ENCODE data around the gene TULP4.
A peak's percentile ranks its signal among the peaks of the same experiment; 100 is the strongest.

The TULP4 gene

GRCh38 chr6:158506601-158507000, 194.3 kb downstream of the TULP4 start:
- no peak for DNase-seq (ENCODE audit: low read depth, low spot score)
- Histone ChIP-seq H3K4me3 (ENCODE audit: low read length) (no peak overlapping the region), H3K27ac (ENCODE audit: low read length) (no peak overlapping the region), H3K36me3 (ENCODE audit: control insufficient read depth, insufficient read depth, low read length) (peaks cover 6% of the 10 kb centered on the region; the same call in 1 of the 2 replicates), H3K9me3 (ENCODE audit: control insufficient read depth, insufficient read depth, low read length) (no peaks in the 10 kb centered on the region), H3K4me1 (ENCODE audit: control insufficient read depth, insufficient read depth, low read length) (no peaks in the 10 kb centered on the region), H3K27me3 (ENCODE audit: control insufficient read depth, insufficient read depth, low read length) (no peaks in the 10 kb centered on the region)
- no CpG with 5 or more reads among the region's 10 CpGs for WGBS (ENCODE audit: insufficient coverage, insufficient read length)

GRCh38 chr6:158507174-158507573, 194.9 kb downstream of the TULP4 start:
- no peak overlapping the region for H3K27ac ChIP-seq (ENCODE audit: low read length)
- H3K27me3 ChIP-seq (ENCODE audit: control insufficient read depth, insufficient read depth, low read length) = no peaks in the 10 kb centered on the region
- H3K4me3 ChIP-seq (ENCODE audit: low read length) = no peak overlapping the region
- no peak for DNase-seq (ENCODE audit: low read depth, low spot score)
- peaks cover 3% of the 10 kb centered on the region; the same call in 1 of the 2 replicates for H3K36me3 ChIP-seq (ENCODE audit: control insufficient read depth, insufficient read depth, low read length)
- H3K4me1 ChIP-seq (ENCODE audit: control insufficient read depth, insufficient read depth, low read length) = no peaks in the 10 kb centered on the region
- no peaks in the 10 kb centered on the region for H3K9me3 ChIP-seq (ENCODE audit: control insufficient read depth, insufficient read depth, low read length)
- no CpG with 5 or more reads among the region's 7 CpGs for WGBS (ENCODE audit: insufficient coverage, insufficient read length)

- H3K27ac ChIP-seq (ENCODE audit: low read length) = no peak overlapping the region
- H3K27me3 ChIP-seq (ENCODE audit: control insufficient read depth, insufficient read depth, low read length) = no peaks in the 10 kb centered on the region
- DNase-seq (ENCODE audit: low read depth, low spot score) = no peak
- no CpG with 5 or more reads among the region's 5 CpGs for WGBS (ENCODE audit: insufficient coverage, insufficient read length)
- H3K4me3 ChIP-seq (ENCODE audit: low read length) = no peak overlapping the region
- H3K36me3 ChIP-seq (ENCODE audit: control insufficient read depth, insufficient read depth, low read length) = no peaks in the 10 kb centered on the region
- no peaks in the 10 kb centered on the region for H3K4me1 ChIP-seq (ENCODE audit: control insufficient read depth, insufficient read depth, low read length)
- H3K9me3 ChIP-seq (ENCODE audit: control insufficient read depth, insufficient read depth, low read length) = no peaks in the 10 kb centered on the region
Observed at GRCh38 chr6:158508450-158508849, 196.2 kb downstream of the TULP4 start.

GRCh38 chr6:158509465-158509864, 197.2 kb downstream of the TULP4 start:
- H3K4me1 ChIP-seq (ENCODE audit: control insufficient read depth, insufficient read depth, low read length) = no peaks in the 10 kb centered on the region
- DNase-seq (ENCODE audit: low read depth, low spot score) = no peak
- WGBS (ENCODE audit: insufficient coverage, insufficient read length) = no CpG with 5 or more reads among the region's 11 CpGs
- H3K9me3 ChIP-seq (ENCODE audit: control insufficient read depth, insufficient read depth, low read length) = no peaks in the 10 kb centered on the region
- no peaks in the 10 kb centered on the region for H3K36me3 ChIP-seq (ENCODE audit: control insufficient read depth, insufficient read depth, low read length)
- H3K27ac ChIP-seq (ENCODE audit: low read length) = no peak overlapping the region
- no peaks in the 10 kb centered on the region for H3K27me3 ChIP-seq (ENCODE audit: control insufficient read depth, insufficient read depth, low read length)
- H3K4me3 ChIP-seq (ENCODE audit: low read length) = no peak overlapping the region

DNA sequence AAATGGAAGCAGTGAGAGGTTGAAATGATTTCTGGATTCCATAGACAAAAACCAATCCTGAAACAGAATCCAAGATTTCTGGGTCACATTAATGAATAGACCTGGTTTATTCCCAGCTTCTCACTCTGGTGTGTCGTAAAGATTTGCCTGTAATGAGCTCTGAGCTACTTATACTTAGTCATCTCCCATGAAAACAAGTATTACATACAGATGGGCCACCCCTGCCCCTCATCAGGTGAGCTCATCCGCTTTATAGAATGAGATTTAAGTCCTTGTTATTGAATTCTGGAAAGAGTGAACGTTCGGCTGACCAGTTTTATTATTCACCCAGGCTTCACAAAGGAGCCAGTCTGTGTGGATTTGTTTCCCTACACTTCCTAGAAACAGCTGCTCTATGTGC, 200.5 kb downstream of the TULP4 start:
- no peaks in the 10 kb centered on the region for H3K27me3 ChIP-seq (ENCODE audit: control insufficient read depth, insufficient read depth, low read length)
- DNase-seq (ENCODE audit: low read depth, low spot score) = no peak
- WGBS (ENCODE audit: insufficient coverage, insufficient read length) = no CpG with 5 or more reads among the region's 4 CpGs
- no peaks in the 10 kb centered on the region for H3K9me3 ChIP-seq (ENCODE audit: control insufficient read depth, insufficient read depth, low read length)
- H3K4me1 ChIP-seq (ENCODE audit: control insufficient read depth, insufficient read depth, low read length) = no peaks in the 10 kb centered on the region
- no peak overlapping the region for H3K4me3 ChIP-seq (ENCODE audit: low read length)
- H3K36me3 ChIP-seq (ENCODE audit: control insufficient read depth, insufficient read depth, low read length) = no peaks in the 10 kb centered on the region
- no peak overlapping the region for H3K27ac ChIP-seq (ENCODE audit: low read length)

GRCh38 chr6:158514176-158514575, 201.9 kb downstream of the TULP4 start:
- H3K36me3 ChIP-seq (ENCODE audit: control insufficient read depth, insufficient read depth, low read length) = no peaks in the 10 kb centered on the region
- WGBS (ENCODE audit: insufficient coverage, insufficient read length) = no CpG with 5 or more reads among the region's 4 CpGs
- no peaks in the 10 kb centered on the region for H3K27me3 ChIP-seq (ENCODE audit: control insufficient read depth, insufficient read depth, low read length)
- no peaks in the 10 kb centered on the region for H3K9me3 ChIP-seq (ENCODE audit: control insufficient read depth, insufficient read depth, low read length)
- H3K27ac ChIP-seq (ENCODE audit: low read length) = no peak overlapping the region
- no peak overlapping the region for H3K4me3 ChIP-seq (ENCODE audit: low read length)
- DNase-seq (ENCODE audit: low read depth, low spot score) = no peak
- H3K4me1 ChIP-seq (ENCODE audit: control insufficient read depth, insufficient read depth, low read length) = no peaks in the 10 kb centered on the region

GRCh38 chr6:158514991-158515390, 202.7 kb downstream of the TULP4 start:
- Histone ChIP-seq H3K9me3 (ENCODE audit: control insufficient read depth, insufficient read depth, low read length) (no peaks in the 10 kb centered on the region), H3K4me3 (ENCODE audit: low read length) (no peak overlapping the region), H3K36me3 (ENCODE audit: control insufficient read depth, insufficient read depth, low read length) (no peaks in the 10 kb centered on the region), H3K4me1 (ENCODE audit: control insufficient read depth, insufficient read depth, low read length) (no peaks in the 10 kb centered on the region), H3K27me3 (ENCODE audit: control insufficient read depth, insufficient read depth, low read length) (no peaks in the 10 kb centered on the region), H3K27ac (ENCODE audit: low read length) (no peak overlapping the region)
- no CpG with 5 or more reads among the region's 8 CpGs for WGBS (ENCODE audit: insufficient coverage, insufficient read length)
- DNase-seq (ENCODE audit: low read depth, low spot score) = no peak

DNA sequence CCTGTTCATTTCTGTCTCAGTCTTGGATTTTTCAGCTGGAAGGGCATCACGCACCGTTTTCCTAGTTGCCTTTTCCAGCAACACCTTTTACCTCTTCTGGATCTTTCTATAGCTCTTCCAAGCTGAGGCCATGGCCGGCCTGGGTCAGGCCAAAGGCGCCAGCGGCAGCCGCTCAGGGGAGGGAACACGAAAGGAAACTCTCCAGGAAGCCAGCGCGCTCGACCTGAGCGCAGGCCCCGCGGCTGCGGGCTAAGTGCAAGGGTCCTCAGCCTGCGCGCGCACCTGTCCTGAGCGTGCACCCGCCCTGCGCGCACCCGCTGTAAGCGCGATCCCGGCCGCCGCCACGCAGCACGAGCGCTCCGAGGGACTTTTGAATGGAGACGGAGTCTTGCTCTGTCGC, 203.8 kb downstream of the TULP4 start:
- no peaks in the 10 kb centered on the region for H3K27me3 ChIP-seq (ENCODE audit: control insufficient read depth, insufficient read depth, low read length)
- WGBS (ENCODE audit: insufficient coverage, insufficient read length) = no CpG with 5 or more reads among the region's 33 CpGs
- no peak overlapping the region for H3K4me3 ChIP-seq (ENCODE audit: low read length)
- H3K36me3 ChIP-seq (ENCODE audit: control insufficient read depth, insufficient read depth, low read length) = no peaks in the 10 kb centered on the region
- no peaks in the 10 kb centered on the region for H3K4me1 ChIP-seq (ENCODE audit: control insufficient read depth, insufficient read depth, low read length)
- H3K27ac ChIP-seq (ENCODE audit: low read length) = no peak overlapping the region
- DNase-seq (ENCODE audit: low read depth, low spot score) = no peak
- no peaks in the 10 kb centered on the region for H3K9me3 ChIP-seq (ENCODE audit: control insufficient read depth, insufficient read depth, low read length)

DNA sequence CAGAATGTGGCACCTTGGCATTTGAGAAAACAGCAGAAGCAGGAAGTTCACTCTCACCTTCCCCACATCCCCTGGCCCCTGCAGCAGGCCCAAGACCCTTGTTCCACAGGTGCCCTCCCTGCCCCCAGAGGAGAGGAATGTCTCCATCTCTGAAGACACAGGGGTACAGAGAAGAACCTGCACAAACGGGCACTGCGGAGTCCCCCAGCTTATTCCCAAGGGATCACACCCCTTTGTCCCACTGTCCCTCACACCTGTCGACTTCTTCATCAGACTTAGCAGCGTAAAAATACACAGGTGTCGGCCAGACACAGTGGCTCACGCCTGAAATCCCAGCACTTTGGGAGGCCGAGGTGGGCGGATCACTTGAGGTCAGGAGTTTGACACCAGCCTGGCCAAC, 204.8 kb downstream of the TULP4 start:
- DNase-seq (ENCODE audit: low read depth, low spot score) = no peak
- Histone ChIP-seq H3K4me1 (ENCODE audit: control insufficient read depth, insufficient read depth, low read length) (no peaks in the 10 kb centered on the region), H3K9me3 (ENCODE audit: control insufficient read depth, insufficient read depth, low read length) (no peaks in the 10 kb centered on the region), H3K27me3 (ENCODE audit: control insufficient read depth, insufficient read depth, low read length) (no peaks in the 10 kb centered on the region), H3K27ac (ENCODE audit: low read length) (no peak overlapping the region), H3K4me3 (ENCODE audit: low read length) (no peak overlapping the region), H3K36me3 (ENCODE audit: control insufficient read depth, insufficient read depth, low read length) (no peaks in the 10 kb centered on the region)
- no CpG with 5 or more reads among the region's 8 CpGs for WGBS (ENCODE audit: insufficient coverage, insufficient read length)

DNA sequence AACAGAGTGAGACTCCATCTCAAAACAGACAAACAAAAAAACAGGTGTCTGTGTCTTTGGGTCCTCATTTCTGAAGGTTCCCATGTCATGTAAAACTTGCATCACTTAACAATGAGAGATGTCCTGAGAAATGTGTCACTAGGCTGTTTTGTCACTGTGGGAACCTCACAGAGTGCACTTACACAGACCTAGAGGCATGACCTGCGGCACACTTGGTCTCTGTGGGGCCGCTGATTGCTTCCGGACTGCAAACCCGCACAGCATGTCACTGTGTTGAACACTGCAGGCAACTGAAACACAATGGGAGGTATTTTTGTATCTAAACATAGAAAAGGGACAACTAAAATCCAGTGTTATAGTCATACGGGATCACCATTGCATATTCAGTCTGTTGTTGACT, 205.3 kb downstream of the TULP4 start:
- H3K4me1 ChIP-seq (ENCODE audit: control insufficient read depth, insufficient read depth, low read length) = no peaks in the 10 kb centered on the region
- H3K36me3 ChIP-seq (ENCODE audit: control insufficient read depth, insufficient read depth, low read length) = no peaks in the 10 kb centered on the region
- no peak overlapping the region for H3K4me3 ChIP-seq (ENCODE audit: low read length)
- DNase-seq (ENCODE audit: low read depth, low spot score) = no peak
- H3K27me3 ChIP-seq (ENCODE audit: control insufficient read depth, insufficient read depth, low read length) = no peaks in the 10 kb centered on the region
- no peak overlapping the region for H3K27ac ChIP-seq (ENCODE audit: low read length)
- H3K9me3 ChIP-seq (ENCODE audit: control insufficient read depth, insufficient read depth, low read length) = no peaks in the 10 kb centered on the region
- WGBS (ENCODE audit: insufficient coverage, insufficient read length) = no CpG with 5 or more reads among the region's 5 CpGs

DNA sequence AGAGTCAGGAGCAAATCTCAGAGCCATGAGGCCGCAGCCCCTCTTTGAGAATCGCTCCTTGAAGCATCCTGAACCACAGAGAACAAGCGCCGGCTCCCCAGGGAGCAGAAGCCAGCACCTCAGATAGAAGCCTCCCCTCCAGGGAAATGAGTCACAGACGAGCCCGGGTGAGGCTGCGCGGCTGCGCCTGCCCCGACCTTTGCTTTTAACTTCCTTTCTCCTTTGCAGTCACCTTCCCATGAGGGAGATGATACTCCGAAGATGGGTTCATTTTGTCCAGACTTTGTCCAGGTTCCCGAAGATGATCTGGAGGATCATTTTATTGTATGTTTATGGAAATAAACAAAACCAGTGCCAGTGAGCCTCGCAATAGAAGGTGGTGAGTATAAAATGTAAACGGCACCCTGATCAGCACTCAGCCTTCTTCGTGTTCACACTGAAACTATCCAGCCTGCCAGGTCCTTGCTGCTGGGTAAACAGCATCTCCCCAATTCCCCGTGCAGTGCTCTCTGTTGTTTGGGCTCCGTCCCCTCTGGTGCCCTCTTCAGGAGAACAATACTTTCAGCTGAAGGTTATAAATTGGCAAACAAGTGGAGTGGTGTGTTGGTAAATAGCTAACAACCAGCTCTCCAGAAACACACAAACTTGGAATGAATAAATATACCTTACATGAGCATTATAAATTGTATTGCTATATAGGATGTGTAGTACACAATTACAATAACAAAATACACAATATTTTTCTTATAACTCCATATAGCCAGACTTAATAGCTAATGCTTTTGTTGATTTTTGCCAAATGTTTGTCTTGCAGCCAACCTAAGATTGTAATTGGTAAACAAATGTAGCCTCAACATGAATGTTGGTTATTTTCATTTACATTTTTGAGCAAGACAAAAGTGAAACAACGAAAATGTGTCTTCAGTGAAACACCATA, 206.2 kb downstream of the TULP4 start:
- H3K27me3 ChIP-seq (ENCODE audit: control insufficient read depth, insufficient read depth, low read length) = no peaks in the 10 kb centered on the region
- no peaks in the 10 kb centered on the region for H3K4me1 ChIP-seq (ENCODE audit: control insufficient read depth, insufficient read depth, low read length)
- H3K36me3 ChIP-seq (ENCODE audit: control insufficient read depth, insufficient read depth, low read length) = no peaks in the 10 kb centered on the region
- H3K27ac ChIP-seq (ENCODE audit: low read length) = no peak overlapping the region
- WGBS (ENCODE audit: insufficient coverage, insufficient read length) = no CpG with 5 or more reads among the region's 18 CpGs
- peak overlapping the region; percentile 16; the same call in 1 of the 2 replicates for H3K4me3 ChIP-seq (ENCODE audit: low read length)
- DNase-seq (ENCODE audit: low read depth, low spot score) = peak; percentile 77
- no peaks in the 10 kb centered on the region for H3K9me3 ChIP-seq (ENCODE audit: control insufficient read depth, insufficient read depth, low read length)

All from iPS DF 6.9 (cell line).